ENCODE results near the gene PLXNA2. TPM values are rescaled to one million over a fixed set of nuclear protein-coding genes. Genes with fewer than 3 reads are reported as not detected.

Gene PLXNA2
- total and polyA plus RNA-seq, 2 donors (not counting 3 experiments of a cell fraction or from before 2014, with no cell fraction given), result 42.6 to 229 TPM

DNA sequence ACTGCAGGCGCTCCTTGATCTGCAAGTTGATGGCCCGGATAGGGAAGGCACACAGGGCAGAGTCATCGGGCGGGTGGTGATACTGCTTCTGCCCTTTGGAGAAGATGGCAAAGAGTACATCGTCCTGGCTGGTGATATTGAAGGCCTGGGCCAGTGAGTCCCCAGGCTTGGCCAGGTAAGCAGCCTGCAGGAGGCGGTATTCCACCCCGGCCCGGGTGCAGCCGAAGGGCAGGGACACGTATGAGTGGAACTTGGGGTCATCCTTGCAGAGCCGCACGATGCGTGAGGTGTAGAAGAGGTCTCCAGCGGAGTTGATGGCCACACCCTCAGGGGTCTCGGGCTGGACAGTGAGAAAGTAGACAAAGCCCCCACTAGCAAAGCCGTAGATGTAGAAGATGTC lies 27.4 kb downstream of the PLXNA2 start:
- Histone ChIP-seq H3K4me3 (replicated peaks in 1 of 3; ENCODE audit: insufficient read depth in 1 of 3, low read depth in 1 of 3, low read length in 3 of 3) (no peak overlapping the region), H2AFZ (ENCODE audit: low read depth, low read length) (no peak overlapping the region), H4K20me1 (replicated peaks; ENCODE audit: control insufficient read depth, extremely low read depth, insufficient read depth, low read length) (no peaks in the 10 kb centered on the region), H3K9me3 (replicated peaks; ENCODE audit: control insufficient read depth, insufficient read depth, low read length) (no peaks in the 10 kb centered on the region), H3K36me3 (ENCODE audit: control insufficient read depth in 2 of 2, extremely low read depth in 1 of 2, insufficient read depth in 2 of 2, low read length in 2 of 2) (peaks cover 14 to 21% of the 10 kb centered on the region in 2 experiments), H3K4me2 (ENCODE audit: insufficient read depth, low read length) (no peak overlapping the region), H3K9ac (replicated peaks; ENCODE audit: extremely low read depth, insufficient read depth, low read length) (no peak overlapping the region), H3K79me2 (ENCODE audit: control insufficient read depth, insufficient read depth, low read length) (peaks cover 94% of the 10 kb centered on the region), H3K27ac (ENCODE audit: insufficient read depth, low read depth, low read length) (no peak overlapping the region), H3K4me1 (ENCODE audit: control insufficient read depth, extremely low read depth, insufficient read depth, low read length) (peaks cover 92% of the 10 kb centered on the region), H3K27me3 (ENCODE audit: control insufficient read depth in 2 of 2, insufficient read depth in 2 of 2, low read length in 2 of 2) (no peaks in the 10 kb centered on the region), H3K9me1 (replicated peaks; ENCODE audit: control insufficient read depth, extremely low read depth, insufficient read depth, low read length) (no peaks in the 10 kb centered on the region)
- DNase-seq (ENCODE audit: low read depth, low spot score) (no peak), FAIRE-seq (no peak)
- TF ChIP-seq, protein P1, sequence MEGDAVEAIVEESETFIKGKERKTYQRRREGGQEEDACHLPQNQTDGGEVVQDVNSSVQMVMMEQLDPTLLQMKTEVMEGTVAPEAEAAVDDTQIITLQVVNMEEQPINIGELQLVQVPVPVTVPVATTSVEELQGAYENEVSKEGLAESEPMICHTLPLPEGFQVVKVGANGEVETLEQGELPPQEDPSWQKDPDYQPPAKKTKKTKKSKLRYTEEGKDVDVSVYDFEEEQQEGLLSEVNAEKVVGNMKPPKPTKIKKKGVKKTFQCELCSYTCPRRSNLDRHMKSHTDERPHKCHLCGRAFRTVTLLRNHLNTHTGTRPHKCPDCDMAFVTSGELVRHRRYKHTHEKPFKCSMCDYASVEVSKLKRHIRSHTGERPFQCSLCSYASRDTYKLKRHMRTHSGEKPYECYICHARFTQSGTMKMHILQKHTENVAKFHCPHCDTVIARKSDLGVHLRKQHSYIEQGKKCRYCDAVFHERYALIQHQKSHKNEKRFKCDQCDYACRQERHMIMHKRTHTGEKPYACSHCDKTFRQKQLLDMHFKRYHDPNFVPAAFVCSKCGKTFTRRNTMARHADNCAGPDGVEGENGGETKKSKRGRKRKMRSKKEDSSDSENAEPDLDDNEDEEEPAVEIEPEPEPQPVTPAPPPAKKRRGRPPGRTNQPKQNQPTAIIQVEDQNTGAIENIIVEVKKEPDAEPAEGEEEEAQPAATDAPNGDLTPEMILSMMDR (IDR thresholded peaks at IDR 0.05; ENCODE audit: extremely low read depth in 1 of 2, insufficient read depth in 1 of 2, low read depth in 1 of 2, low read length in 2 of 2), result no peak
- no peak for TF ChIP-seq EZH2 (IDR thresholded peaks at IDR 0.05; ENCODE audit: borderline replicate concordance, low read depth, low read length, severe bottlenecking)
- no peak for TF ChIP-seq FOS (IDR thresholded peaks at IDR 0.05; ENCODE audit: borderline replicate concordance, insufficient read depth, low read length)
- intact Hi-C loops (cut with micrococcal nuclease), result no loop called here
- CTCF ChIA-PET, result interaction anchor here (0.9 to 32.5 kb wide), 3 partner anchors 9 to 23 kb away, joined by 3 to 714 read pairs (median 4); partner anchors contain the start of gene PLXNA2
- POLR2A ChIA-PET, result no interaction called here
- dilution Hi-C loops (cut with MboI; ENCODE audit: extremely low pct_ligation_motif_present, low sequenced_read_pairs), result no loop called here
- BruUV-seq (replicated peaks), result no TSS peak

DNA sequence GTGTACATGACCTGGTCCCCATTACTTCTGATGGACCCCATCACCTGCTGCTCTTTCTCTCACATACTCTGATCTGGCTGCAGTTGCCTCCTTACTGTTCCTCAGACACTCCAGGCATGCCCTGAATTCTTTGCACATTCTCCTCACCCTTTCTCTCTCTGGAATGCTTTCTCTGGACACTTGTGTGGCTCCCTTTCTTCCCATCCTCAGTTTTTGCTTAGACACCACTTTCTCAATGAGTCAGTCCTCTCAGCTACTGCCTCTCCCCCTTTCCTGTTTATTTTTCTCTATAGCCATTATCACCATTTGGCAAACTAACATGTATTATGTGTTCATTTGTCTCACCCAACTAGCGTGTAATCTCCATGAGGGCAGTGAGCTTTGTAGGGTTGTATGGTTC lies 28.1 kb downstream of the PLXNA2 start:
- no peak for TF ChIP-seq POLR2AphosphoS5 (IDR thresholded peaks at IDR 0.05; ENCODE audit: insufficient read depth, low read depth, low read length)
- TF ChIP-seq MYC (IDR thresholded peaks at IDR 0.05; ENCODE audit: low read depth, low read length), result no peak
- TF ChIP-seq EZH2 (IDR thresholded peaks at IDR 0.05; ENCODE audit: borderline replicate concordance, low read depth, low read length, severe bottlenecking), result no peak
- peak; percentile 58 for TF ChIP-seq FOS (IDR thresholded peaks at IDR 0.05; ENCODE audit: borderline replicate concordance, insufficient read depth, low read length)
- TF ChIP-seq MAX (IDR thresholded peaks at IDR 0.05; ENCODE audit: insufficient read depth, insufficient read length), result no peak
- peak; percentile 25 for TF ChIP-seq GATA2 (IDR thresholded peaks at IDR 0.05; ENCODE audit: insufficient read depth, insufficient read length, low read depth, low read length)
- no peak for TF ChIP-seq POLR2A (IDR thresholded peaks at IDR 0.05; ENCODE audit: low read depth, low read length)
- TF ChIP-seq JUN (IDR thresholded peaks at IDR 0.05; ENCODE audit: borderline replicate concordance, insufficient read depth, insufficient read length, low read depth), result no peak
- TF ChIP-seq, protein P1 (IDR thresholded peaks at IDR 0.05; ENCODE audit: extremely low read depth in 1 of 2, insufficient read depth in 1 of 2, low read depth in 1 of 2, low read length in 2 of 2), result no peak
- H3K4me1 ChIP-seq (ENCODE audit: control insufficient read depth, extremely low read depth, insufficient read depth, low read length), result peaks cover 91% of the 10 kb centered on the region

More for the DNA sequence above, 28.1 kb downstream of the PLXNA2 start:
- CTCF ChIA-PET, result interaction anchor here (0.8 to 32.5 kb wide), 3 partner anchors 8 to 84 kb away, joined by 3 to 714 read pairs (median 4); partner anchors contain the start of gene PLXNA2
- intact Hi-C loops (cut with micrococcal nuclease), result no loop called here
- Histone ChIP-seq H3K9ac (replicated peaks; ENCODE audit: extremely low read depth, insufficient read depth, low read length) (no peak overlapping the region), H3K9me1 (replicated peaks; ENCODE audit: control insufficient read depth, extremely low read depth, insufficient read depth, low read length) (no peaks in the 10 kb centered on the region), H3K79me2 (ENCODE audit: control insufficient read depth, insufficient read depth, low read length) (peaks cover 94% of the 10 kb centered on the region), H3K27me3 (ENCODE audit: control insufficient read depth in 2 of 2, insufficient read depth in 2 of 2, low read length in 2 of 2) (no peaks in the 10 kb centered on the region), H3K36me3 (ENCODE audit: control insufficient read depth in 2 of 2, extremely low read depth in 1 of 2, insufficient read depth in 2 of 2, low read length in 2 of 2) (peaks cover 15 to 21% of the 10 kb centered on the region in 2 experiments), H3K4me3 (replicated peaks in 1 of 3; ENCODE audit: insufficient read depth in 1 of 3, low read depth in 1 of 3, low read length in 3 of 3) (no peak overlapping the region), H4K20me1 (replicated peaks; ENCODE audit: control insufficient read depth, extremely low read depth, insufficient read depth, low read length) (no peaks in the 10 kb centered on the region), H2AFZ (ENCODE audit: low read depth, low read length) (no peak overlapping the region), H3K27ac (ENCODE audit: insufficient read depth, low read depth, low read length) (peak overlapping the region; percentile 8), H3K9me3 (replicated peaks; ENCODE audit: control insufficient read depth, insufficient read depth, low read length) (no peaks in the 10 kb centered on the region), H3K4me2 (ENCODE audit: insufficient read depth, low read length) (no peak overlapping the region)
- POLR2A ChIA-PET, result no interaction called here
- no peak for DNase-seq (ENCODE audit: low read depth, low spot score)
- no peak for FAIRE-seq
- no TSS peak for BruUV-seq (replicated peaks)
- dilution Hi-C loops (cut with MboI; ENCODE audit: extremely low pct_ligation_motif_present, low sequenced_read_pairs), result no loop called here
